GM19397 (cell line): Measurements from ENCODE around the gene TMC3.
A peak's percentile ranks its signal among the peaks of the same experiment; 100 is the strongest.

Experiments
- ATAC-seq: cut with Tn5 transposase; IDR thresholded peaks from one replicate; pipeline ENCODE4 v1.9.1; 2021; ENCODE audit warnings: mild to moderate bottlenecking, moderate library complexity; ENCODE audit not compliant: unreplicated experiment

TMC3 gene

GRCh38 chr15:81301385-81301784 lies 72.6 kb downstream of the TMC3 start:
- no peak for ATAC-seq

GRCh38 chr15:81299630-81300273 lies 74.3 kb downstream of the TMC3 start:
- no peak for ATAC-seq

- ATAC-seq, result no peak
Measured at GRCh38 chr15:81299156-81299555, 74.9 kb downstream of the TMC3 start.

GRCh38 chr15:81298611-81299010 lies 75.4 kb downstream of the TMC3 start:
- ATAC-seq, result no peak

- ATAC-seq, result no peak
Measured at GRCh38 chr15:81297603-81298575, 76.1 kb downstream of the TMC3 start.

GRCh38 chr15:81297147-81297572 lies 76.9 kb downstream of the TMC3 start:
- ATAC-seq, result no peak

GRCh38 chr15:81296673-81297072 lies 77.3 kb downstream of the TMC3 start:
- ATAC-seq, result peak; percentile 50

- no peak for ATAC-seq
Measured at GRCh38 chr15:81296186-81296585, 77.8 kb downstream of the TMC3 start.

- ATAC-seq, result no peak
Measured at GRCh38 chr15:81295486-81296121, 78.4 kb downstream of the TMC3 start.

- ATAC-seq, result no peak
Measured at GRCh38 chr15:81294516-81294880, 79.5 kb downstream of the TMC3 start.

- ATAC-seq, result peak; percentile 60
Measured at GRCh38 chr15:81293728-81294515, 80.1 kb downstream of the TMC3 start.

GRCh38 chr15:81292523-81293001 lies 81.5 kb downstream of the TMC3 start:
- ATAC-seq, result peak; percentile 35

- ATAC-seq, result no peak
Measured at GRCh38 chr15:81291916-81292522, 82.0 kb downstream of the TMC3 start.

- no peak for ATAC-seq
Measured at GRCh38 chr15:81289910-81290309, 84.1 kb downstream of the TMC3 start.

- no peak for ATAC-seq
Measured at GRCh38 chr15:81288616-81289015, 85.4 kb downstream of the TMC3 start.

GRCh38 chr15:81288040-81288439 lies 86.0 kb downstream of the TMC3 start:
- ATAC-seq, result no peak

- no peak for ATAC-seq
Measured at GRCh38 chr15:81286621-81287121, 87.3 kb downstream of the TMC3 start.

- no peak for ATAC-seq
Measured at GRCh38 chr15:81285461-81285860, 88.6 kb downstream of the TMC3 start.

GRCh38 chr15:81284256-81285031 lies 89.6 kb downstream of the TMC3 start:
- peak; percentile 68 for ATAC-seq
